HCT116 (cell line): ENCODE results near the gene SLC17A1.

Source experiments
- EZH2 ChIP-seq: fragments of 200-600 bp; sonication (generic); IDR thresholded peaks from 2 replicates; pipeline ENCODE4 v1.6.1; 2017; ENCODE audit warnings: antibody characterized with exemption, mixed run types
- JUND ChIP-seq: IDR thresholded peaks from 2 replicates; pipeline ENCODE4 v1.6.1; 2012
- POLR2A ChIP-seq: IDR thresholded peaks from 2 replicates; pipeline ENCODE4 v1.7.0; 2011; ENCODE audit warnings: borderline replicate concordance; ENCODE audit not compliant: insufficient read depth, insufficient read length; ENCODE audit errors: extremely low read depth
- ZNF274 ChIP-seq: fragments of 200-500 bp; sonication (Bioruptor generic); IDR thresholded peaks from 2 replicates; pipeline ENCODE4 v1.6.1; 2014; ENCODE audit warnings: mild to moderate bottlenecking, low read depth, low read length, inconsistent platforms
- TF ChIP-seq, protein P1 (sequence below), 3 experiments: fragments of 200-600 bp in 1 of 3; sonication (generic) in 1 of 3; IDR thresholded peaks in 2 of 3; conservative IDR thresholded peaks in 1 of 3; 2 replicates each; pipeline ENCODE4 v1.5.1; 2012 to 2017; ENCODE audit warnings: low read depth in 2 of 3, low read length in 2 of 3, antibody characterized with exemption in 1 of 3, borderline replicate concordance in 1 of 3, control low read depth in 1 of 3, mild to moderate bottlenecking in 1 of 3, mixed read lengths in 1 of 3, mixed run types in 1 of 3, moderate library complexity in 1 of 3; ENCODE audit not compliant: insufficient read depth in 1 of 3
- TF ChIP-seq, protein P2 (sequence below): IDR thresholded peaks from 2 replicates; pipeline ENCODE4 v1.6.1; 2012; ENCODE audit warnings: low read depth
- TF ChIP-seq, protein P3 (sequence below): IDR thresholded peaks from 2 replicates; pipeline ENCODE4 v1.6.1; 2011; ENCODE audit warnings: mild to moderate bottlenecking, low read length, moderate library complexity; ENCODE audit not compliant: insufficient replicate concordance; ENCODE audit errors: extremely low read depth

DNA sequence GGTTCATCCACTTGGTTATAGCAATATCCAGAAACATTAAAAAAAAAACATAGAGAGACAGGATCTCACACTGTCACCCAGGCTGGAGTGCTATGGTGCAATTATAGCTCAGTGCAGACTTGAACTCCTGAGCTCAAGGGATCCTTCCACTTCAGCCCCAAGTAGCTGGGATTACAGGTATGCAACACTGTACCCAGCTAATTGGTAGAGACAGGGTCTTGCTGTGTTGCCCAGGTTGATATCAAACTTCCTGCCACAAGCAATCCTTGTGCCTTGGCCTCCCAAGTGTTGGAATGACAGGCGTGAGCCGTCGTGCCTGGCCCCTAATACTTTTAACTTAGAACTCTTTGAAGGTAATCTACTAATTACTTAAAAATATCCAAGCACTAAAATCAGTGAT, 818 bp upstream of the SLC17A1 start:
- TF ChIP-seq POLR2A (no peak), EZH2 (no peak), ZNF274 (no peak), JUND (no peak)
- TF ChIP-seq, protein P1, sequence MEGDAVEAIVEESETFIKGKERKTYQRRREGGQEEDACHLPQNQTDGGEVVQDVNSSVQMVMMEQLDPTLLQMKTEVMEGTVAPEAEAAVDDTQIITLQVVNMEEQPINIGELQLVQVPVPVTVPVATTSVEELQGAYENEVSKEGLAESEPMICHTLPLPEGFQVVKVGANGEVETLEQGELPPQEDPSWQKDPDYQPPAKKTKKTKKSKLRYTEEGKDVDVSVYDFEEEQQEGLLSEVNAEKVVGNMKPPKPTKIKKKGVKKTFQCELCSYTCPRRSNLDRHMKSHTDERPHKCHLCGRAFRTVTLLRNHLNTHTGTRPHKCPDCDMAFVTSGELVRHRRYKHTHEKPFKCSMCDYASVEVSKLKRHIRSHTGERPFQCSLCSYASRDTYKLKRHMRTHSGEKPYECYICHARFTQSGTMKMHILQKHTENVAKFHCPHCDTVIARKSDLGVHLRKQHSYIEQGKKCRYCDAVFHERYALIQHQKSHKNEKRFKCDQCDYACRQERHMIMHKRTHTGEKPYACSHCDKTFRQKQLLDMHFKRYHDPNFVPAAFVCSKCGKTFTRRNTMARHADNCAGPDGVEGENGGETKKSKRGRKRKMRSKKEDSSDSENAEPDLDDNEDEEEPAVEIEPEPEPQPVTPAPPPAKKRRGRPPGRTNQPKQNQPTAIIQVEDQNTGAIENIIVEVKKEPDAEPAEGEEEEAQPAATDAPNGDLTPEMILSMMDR (IDR thresholded peaks at IDR 0.05 in 2 of 3, conservative IDR thresholded peaks at IDR 0.05 in 1 of 3; ENCODE audit: borderline replicate concordance in 1 of 3, insufficient read depth in 1 of 3, low read depth in 2 of 3, low read length in 2 of 3) = no peak
- TF ChIP-seq, protein P2, sequence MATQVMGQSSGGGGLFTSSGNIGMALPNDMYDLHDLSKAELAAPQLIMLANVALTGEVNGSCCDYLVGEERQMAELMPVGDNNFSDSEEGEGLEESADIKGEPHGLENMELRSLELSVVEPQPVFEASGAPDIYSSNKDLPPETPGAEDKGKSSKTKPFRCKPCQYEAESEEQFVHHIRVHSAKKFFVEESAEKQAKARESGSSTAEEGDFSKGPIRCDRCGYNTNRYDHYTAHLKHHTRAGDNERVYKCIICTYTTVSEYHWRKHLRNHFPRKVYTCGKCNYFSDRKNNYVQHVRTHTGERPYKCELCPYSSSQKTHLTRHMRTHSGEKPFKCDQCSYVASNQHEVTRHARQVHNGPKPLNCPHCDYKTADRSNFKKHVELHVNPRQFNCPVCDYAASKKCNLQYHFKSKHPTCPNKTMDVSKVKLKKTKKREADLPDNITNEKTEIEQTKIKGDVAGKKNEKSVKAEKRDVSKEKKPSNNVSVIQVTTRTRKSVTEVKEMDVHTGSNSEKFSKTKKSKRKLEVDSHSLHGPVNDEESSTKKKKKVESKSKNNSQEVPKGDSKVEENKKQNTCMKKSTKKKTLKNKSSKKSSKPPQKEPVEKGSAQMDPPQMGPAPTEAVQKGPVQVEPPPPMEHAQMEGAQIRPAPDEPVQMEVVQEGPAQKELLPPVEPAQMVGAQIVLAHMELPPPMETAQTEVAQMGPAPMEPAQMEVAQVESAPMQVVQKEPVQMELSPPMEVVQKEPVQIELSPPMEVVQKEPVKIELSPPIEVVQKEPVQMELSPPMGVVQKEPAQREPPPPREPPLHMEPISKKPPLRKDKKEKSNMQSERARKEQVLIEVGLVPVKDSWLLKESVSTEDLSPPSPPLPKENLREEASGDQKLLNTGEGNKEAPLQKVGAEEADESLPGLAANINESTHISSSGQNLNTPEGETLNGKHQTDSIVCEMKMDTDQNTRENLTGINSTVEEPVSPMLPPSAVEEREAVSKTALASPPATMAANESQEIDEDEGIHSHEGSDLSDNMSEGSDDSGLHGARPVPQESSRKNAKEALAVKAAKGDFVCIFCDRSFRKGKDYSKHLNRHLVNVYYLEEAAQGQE = no peak
- TF ChIP-seq, protein P3, sequence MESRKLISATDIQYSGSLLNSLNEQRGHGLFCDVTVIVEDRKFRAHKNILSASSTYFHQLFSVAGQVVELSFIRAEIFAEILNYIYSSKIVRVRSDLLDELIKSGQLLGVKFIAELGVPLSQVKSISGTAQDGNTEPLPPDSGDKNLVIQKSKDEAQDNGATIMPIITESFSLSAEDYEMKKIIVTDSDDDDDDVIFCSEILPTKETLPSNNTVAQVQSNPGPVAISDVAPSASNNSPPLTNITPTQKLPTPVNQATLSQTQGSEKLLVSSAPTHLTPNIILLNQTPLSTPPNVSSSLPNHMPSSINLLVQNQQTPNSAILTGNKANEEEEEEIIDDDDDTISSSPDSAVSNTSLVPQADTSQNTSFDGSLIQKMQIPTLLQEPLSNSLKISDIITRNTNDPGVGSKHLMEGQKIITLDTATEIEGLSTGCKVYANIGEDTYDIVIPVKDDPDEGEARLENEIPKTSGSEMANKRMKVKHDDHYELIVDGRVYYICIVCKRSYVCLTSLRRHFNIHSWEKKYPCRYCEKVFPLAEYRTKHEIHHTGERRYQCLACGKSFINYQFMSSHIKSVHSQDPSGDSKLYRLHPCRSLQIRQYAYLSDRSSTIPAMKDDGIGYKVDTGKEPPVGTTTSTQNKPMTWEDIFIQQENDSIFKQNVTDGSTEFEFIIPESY = no peak
